Natural killer cell (primary cell): ENCODE data around the gene FNTB. TPM values are rescaled to one million over a fixed set of nuclear protein-coding genes. Genes with fewer than 3 reads are reported as not detected.
A peak's percentile ranks its signal among the peaks of the same experiment; 100 is the strongest.

ENCODE experiments used
- ATAC-seq, 3 donors: fragments of 150-1000 bp in 2 of 3; fragments of 200-7000 bp in 1 of 3; cut with Tn5 transposase; 1 replicate in 1 of 3; 2 replicates in 2 of 3; pipeline ENCODE4 v1.10.0; 2021; ENCODE audit warnings: mild to moderate bottlenecking in 2 of 3, moderate library complexity in 2 of 3
- DNase-seq, 2 donors: peaks; one replicate each; pipeline versions ENCODE4 v3.0.0 to v3.0.0-alpha.2; 2013 to 2021; ENCODE audit warnings: mixed read lengths in 1 of 2
- H3K27ac ChIP-seq: one replicate; pipeline ENCODE4 v1.5.1; 2013; ENCODE audit warnings: mild to moderate bottlenecking, low read length
- H3K27me3 ChIP-seq: one replicate; pipeline ENCODE4 v1.6.1; 2013; ENCODE audit warnings: low read length; ENCODE audit not compliant: control insufficient read depth, insufficient read depth
- H3K36me3 ChIP-seq: one replicate; pipeline ENCODE4 v1.6.1; 2013; ENCODE audit warnings: low read length; ENCODE audit not compliant: control insufficient read depth, insufficient read depth
- H3K4me1 ChIP-seq: one replicate; pipeline ENCODE4 v1.6.1; 2013; ENCODE audit warnings: low read length; ENCODE audit not compliant: control insufficient read depth, insufficient read depth
- H3K4me3 ChIP-seq: one replicate; pipeline ENCODE4 v1.5.1; 2013; ENCODE audit warnings: low read length
- H3K9me3 ChIP-seq: one replicate; pipeline ENCODE4 v1.6.1; 2013; ENCODE audit warnings: low read length; ENCODE audit not compliant: control insufficient read depth, insufficient read depth
- H3K27ac Mint-ChIP-seq, 2 donors: one replicate each; pipeline ENCODE4 v1.8.0; 2022; ENCODE audit warnings: mild to moderate bottlenecking in 2 of 2, mixed read lengths in 2 of 2, moderate library complexity in 1 of 2
- H3K27me3 Mint-ChIP-seq, 2 donors: one replicate each; pipeline ENCODE4 v1.8.0; 2022; ENCODE audit warnings: low read depth in 2 of 2, mixed read lengths in 2 of 2
- H3K36me3 Mint-ChIP-seq: one replicate; pipeline ENCODE4 v1.8.0; 2022; ENCODE audit warnings: mixed read lengths
- H3K4me1 Mint-ChIP-seq, 2 donors: one replicate each; pipeline ENCODE4 v1.8.0; 2022; ENCODE audit warnings: mixed read lengths in 2 of 2
- H3K4me3 Mint-ChIP-seq: one replicate; pipeline ENCODE4 v1.8.0; 2022; ENCODE audit warnings: mild to moderate bottlenecking, moderate library complexity, mixed read lengths
- H3K9me3 Mint-ChIP-seq, 2 donors: one replicate each; pipeline ENCODE4 v1.8.0; 2022; ENCODE audit warnings: mixed read lengths in 2 of 2
- CTCF ChIP-seq: fragments of 200-600 bp; IDR thresholded peaks from one replicate; pipeline ENCODE4 v1.8.0; 2022; ENCODE audit warnings: antibody characterized with exemption
- WGBS: methylation state at CpG from one replicate; pipeline ENCODE4 v1.1.7; 2013; ENCODE audit warnings: missing lambda C conversion rate; ENCODE audit not compliant: insufficient coverage; 5-methylcytosine and 5-hydroxymethylcytosine counted together
- intact Hi-C: fragments of 100-400 bp; cut with micrococcal nuclease; formaldehyde crosslinking; loops from one replicate; pipeline ENCODE4 v1.14.2; 2022
- total RNA-seq, 4 donors: library from RNA; stranded (reverse); fragments of 120-200 nt in 1 of 4; gene quantifications; one replicate each; pipeline versions ENCODE4 v1.2.3 to v1.2.4, GENCODE V29; 2013 to 2022

The FNTB gene
- total RNA-seq, 3 donors from 2014 or later (not counting 1 experiment from before 2014, with no cell fraction given), result 4.0 to 8.7 (median 8.4) TPM

DNA sequence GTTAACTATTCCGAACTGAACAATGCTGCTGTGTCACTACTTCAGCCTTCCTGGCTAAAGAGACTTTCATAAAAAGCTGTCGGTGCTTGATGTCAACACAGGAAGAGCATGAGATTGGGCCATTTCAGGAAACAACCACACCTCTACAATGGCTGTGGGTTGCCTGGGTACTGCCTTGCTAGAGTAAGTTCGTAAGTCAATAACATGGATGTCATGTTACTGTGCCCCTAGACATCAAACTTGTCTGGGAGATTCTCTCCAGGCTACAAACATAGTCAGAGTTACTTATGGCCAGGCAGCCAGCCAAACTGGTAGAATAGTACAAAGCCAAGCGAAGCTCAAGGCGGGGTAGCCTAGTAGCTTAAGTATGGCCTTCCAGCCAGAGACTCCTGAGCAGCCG lies 92.5 kb downstream of the FNTB start:
- Histone ChIP-seq H3K9me3 (no peaks in the 10 kb centered on the region), H3K4me3 (no peak overlapping the region), H3K36me3 (peaks cover 66% of the 10 kb centered on the region), H3K4me1 (peaks cover 18% of the 10 kb centered on the region), H3K27ac (no peak overlapping the region), H3K27me3 (no peaks in the 10 kb centered on the region)
- Mint-ChIP-seq H3K4me1 (peaks cover 69 to 74% of the 10 kb centered on the region in 2 donors), H3K9me3 (no peaks in the 10 kb centered on the region), H3K27ac (peak overlapping the region; percentile 69 to 74), H3K4me3 (no peak overlapping the region), H3K27me3 (no peaks in the 10 kb centered on the region), H3K36me3 (peaks cover 10% of the 10 kb centered on the region)
- DNase-seq (no peak), ATAC-seq (peak; percentile 29 to 58 (median 56))
- intact Hi-C loops, result no loop called here
- 75% methylated on average over 6 of the region's 6 CpGs for WGBS
- TF ChIP-seq CTCF, result no peak

- ATAC-seq (peak in 1 of 3 donors; percentile 47), DNase-seq (no peak)
- H3K4me1 ChIP-seq, result peaks cover 13% of the 10 kb centered on the region
- 97% methylated on average over 4 of the region's 5 CpGs for WGBS
- TF ChIP-seq CTCF, result no peak
- peaks cover 69% of the 10 kb centered on the region for H3K36me3 ChIP-seq
- H3K27ac ChIP-seq, result no peak overlapping the region
- Mint-ChIP-seq H3K9me3 (no peaks in the 10 kb centered on the region), H3K36me3 (peaks cover 10% of the 10 kb centered on the region), H3K4me1 (peaks cover 68 to 72% of the 10 kb centered on the region in 2 donors), H3K4me3 (no peak overlapping the region), H3K27me3 (no peaks in the 10 kb centered on the region), H3K27ac (peak overlapping the region; percentile 69 to 74)
- no peaks in the 10 kb centered on the region for H3K9me3 ChIP-seq
- no peak overlapping the region for H3K4me3 ChIP-seq
- no peaks in the 10 kb centered on the region for H3K27me3 ChIP-seq
- intact Hi-C loops, result no loop called here
Measured at GRCh38 chr14:65079768-65080167, 93.1 kb downstream of the FNTB start.

- Histone ChIP-seq H3K27me3 (no peaks in the 10 kb centered on the region), H3K4me1 (peaks cover 13% of the 10 kb centered on the region), H3K9me3 (no peaks in the 10 kb centered on the region), H3K27ac (no peak overlapping the region), H3K4me3 (no peak overlapping the region), H3K36me3 (peaks cover 67% of the 10 kb centered on the region)
- no peaks in the 10 kb centered on the region for H3K9me3 Mint-ChIP-seq
- intact Hi-C loops, result no loop called here
- peaks cover 62 to 73% of the 10 kb centered on the region in 2 donors for H3K4me1 Mint-ChIP-seq
- WGBS, result 93% methylated on average over 2 of the region's 2 CpGs
- H3K27me3 Mint-ChIP-seq, result no peaks in the 10 kb centered on the region
- H3K36me3 Mint-ChIP-seq, result peaks cover 12% of the 10 kb centered on the region
- DNase-seq, result no peak
- ATAC-seq, result no peak
- TF ChIP-seq CTCF, result no peak
- H3K27ac Mint-ChIP-seq, result peak overlapping the region; percentile 32 to 55
- no peak overlapping the region for H3K4me3 Mint-ChIP-seq
Measured at GRCh38 chr14:65080960-65081747, 94.5 kb downstream of the FNTB start.
